A673 (cell line): ENCODE results near the gene LAMA3. TPM values are rescaled to one million over a fixed set of nuclear protein-coding genes. Genes with fewer than 3 reads are reported as not detected.

Experiments used
- BruUV-seq: library from RNA; stranded (reverse); fragments of 400-500 nt; replicated peaks from 2 replicates; lab custom pipeline; 2021; lab: Mats Ljungman, UMichigan
- CTCF ChIA-PET: fragments of 300-600 bp; sonication (Branson Sonifier 250); formaldehyde crosslinking; loops from one replicate; lab custom pipeline; 2022; ENCODE audit warnings: antibody characterized with exemption; lab: Charles Lee
- POLR2A ChIA-PET: fragments of 300-600 bp; sonication (Branson Sonifier 250); formaldehyde crosslinking; loops from one replicate; lab custom pipeline; 2022; ENCODE audit warnings: antibody characterized with exemption; ENCODE audit not compliant: low non-redundant PET; lab: Charles Lee
- DNase-seq: peaks from one replicate; pipeline ENCODE4 v3.0.0-alpha.2; 2015; ENCODE audit warnings: low spot score
- H3K27ac ChIP-seq: fragments of 200-600 bp; sonication (generic); 2 replicates; pipeline ENCODE4 v1.5.1; 2016; ENCODE audit warnings: mixed run types, low read depth, mild to moderate bottlenecking, mixed read lengths, antibody characterized with exemption, low read length; ENCODE audit not compliant: poor library complexity, severe bottlenecking
- H3K27me3 ChIP-seq: fragments of 200-600 bp; sonication (generic); replicated peaks from 2 replicates; pipeline ENCODE4 v1.6.1; 2017; ENCODE audit warnings: mixed run types, low read depth, mild to moderate bottlenecking, mixed read lengths, antibody characterized with exemption, low read length; ENCODE audit not compliant: insufficient read depth, poor library complexity
- H3K36me3 ChIP-seq: fragments of 200-600 bp; sonication (generic); 2 replicates; pipeline ENCODE4 v1.6.1; 2016; ENCODE audit warnings: mixed run types, mild to moderate bottlenecking, mixed read lengths, antibody characterized with exemption, low read length; ENCODE audit not compliant: insufficient read depth, poor library complexity, severe bottlenecking
- H3K4me1 ChIP-seq: fragments of 200-600 bp; sonication (generic); 2 replicates; pipeline ENCODE4 v1.6.1; 2017; ENCODE audit warnings: mixed run types, mild to moderate bottlenecking, mixed read lengths, antibody characterized with exemption, low read length; ENCODE audit not compliant: insufficient read depth, poor library complexity, severe bottlenecking
- H3K4me3 ChIP-seq: fragments of 200-600 bp; sonication (generic); 2 replicates; pipeline ENCODE4 v1.5.1; 2016; ENCODE audit warnings: low read depth, mixed run types, mild to moderate bottlenecking, mixed read lengths, low read length; ENCODE audit not compliant: poor library complexity, severe bottlenecking
- H3K9me3 ChIP-seq: fragments of 200-600 bp; sonication (generic); 2 replicates; pipeline ENCODE4 v1.6.1; 2016; ENCODE audit warnings: mixed run types, low read depth, mild to moderate bottlenecking, mixed read lengths, antibody characterized with exemption, low read length; ENCODE audit not compliant: poor library complexity, severe bottlenecking
- EZH2 ChIP-seq: fragments of 200-600 bp; sonication (generic); IDR thresholded peaks from 2 replicates; pipeline ENCODE4 v1.6.1; 2017; ENCODE audit warnings: borderline replicate concordance, low read depth, mild to moderate bottlenecking, mixed read lengths, antibody characterized with exemption, low read length; ENCODE audit not compliant: poor library complexity, severe bottlenecking
- intact Hi-C: fragments of 100-400 bp; cut with micrococcal nuclease; formaldehyde crosslinking; loops from one replicate; pipeline ENCODE4 v1.10.0; 2022; ENCODE audit not compliant: unreplicated experiment
- total RNA-seq: library from RNA; stranded (reverse); gene quantifications from 2 replicates; pipeline ENCODE4 v1.2.3, GENCODE V29; 2021
- TF ChIP-seq, protein P1 (sequence below): fragments of 300-800, 200-600 bp; sonication (generic); conservative IDR thresholded peaks from 2 replicates; pipeline ENCODE4 v1.5.1; 2017; ENCODE audit warnings: low read depth, mild to moderate bottlenecking, antibody characterized with exemption, low read length, moderate library complexity, mixed read lengths

Gene LAMA3
- total RNA-seq, 1 experiment from 2014 or later = 2.7 TPM

DNA sequence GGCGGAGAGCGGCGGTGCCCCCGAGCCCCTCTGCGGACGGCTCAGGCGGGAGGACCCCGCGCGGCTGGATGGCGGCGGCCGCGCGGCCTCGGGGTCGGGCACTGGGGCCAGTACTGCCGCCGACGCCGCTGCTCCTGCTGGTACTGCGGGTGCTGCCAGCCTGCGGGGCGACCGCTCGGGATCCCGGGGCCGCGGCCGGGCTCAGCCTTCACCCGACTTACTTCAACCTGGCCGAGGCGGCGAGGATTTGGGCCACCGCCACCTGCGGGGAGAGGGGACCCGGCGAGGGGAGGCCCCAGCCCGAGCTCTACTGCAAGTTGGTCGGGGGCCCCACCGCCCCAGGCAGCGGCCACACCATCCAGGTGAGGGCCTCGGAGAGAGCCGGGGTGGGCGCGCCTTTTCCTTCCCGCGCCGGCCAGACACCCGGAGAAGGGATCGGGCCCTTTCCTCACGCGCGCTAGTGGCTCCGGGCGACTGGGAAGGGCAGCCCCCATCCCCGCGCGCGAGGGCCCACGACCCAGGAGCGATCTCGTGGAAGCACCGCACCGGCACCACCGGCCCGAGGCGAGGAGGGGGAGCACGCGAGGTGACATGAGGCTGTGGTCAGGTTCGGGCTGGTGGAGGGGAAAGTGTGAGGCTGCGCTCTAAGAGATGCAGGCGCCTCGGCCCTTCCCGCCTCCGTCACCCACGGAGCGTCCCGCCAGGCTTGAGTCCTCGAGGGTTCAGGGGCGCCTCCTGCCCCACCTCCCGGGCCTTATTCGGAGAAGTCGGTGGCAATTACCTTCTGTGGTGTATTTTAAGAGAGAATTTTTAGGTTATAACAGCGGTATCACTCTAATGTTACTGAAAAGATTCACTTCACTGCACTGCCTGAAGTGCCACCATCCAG lies 607 bp downstream of the LAMA3 start:
- H3K9me3 ChIP-seq = no peaks in the 10 kb centered on the region
- no peaks in the 10 kb centered on the region for H3K36me3 ChIP-seq
- peaks cover 6% of the 10 kb centered on the region for H3K27me3 ChIP-seq
- H3K27ac ChIP-seq = no peak overlapping the region
- intact Hi-C loops = loop anchor here (5.0 kb wide), 1 partner anchor 47 kb away; no protein-coding TSS in a partner anchor
- peak overlapping the region; percentile 46 for H3K4me3 ChIP-seq
- no peaks in the 10 kb centered on the region for H3K4me1 ChIP-seq
- BruUV-seq = no TSS peak
- ChIA-PET CTCF (interaction anchor here (0.6 kb wide), 1 partner anchor 14 kb away, joined by 6 read pairs; no protein-coding TSS in a partner anchor), POLR2A (no interaction called here)
- TF ChIP-seq, protein P1, sequence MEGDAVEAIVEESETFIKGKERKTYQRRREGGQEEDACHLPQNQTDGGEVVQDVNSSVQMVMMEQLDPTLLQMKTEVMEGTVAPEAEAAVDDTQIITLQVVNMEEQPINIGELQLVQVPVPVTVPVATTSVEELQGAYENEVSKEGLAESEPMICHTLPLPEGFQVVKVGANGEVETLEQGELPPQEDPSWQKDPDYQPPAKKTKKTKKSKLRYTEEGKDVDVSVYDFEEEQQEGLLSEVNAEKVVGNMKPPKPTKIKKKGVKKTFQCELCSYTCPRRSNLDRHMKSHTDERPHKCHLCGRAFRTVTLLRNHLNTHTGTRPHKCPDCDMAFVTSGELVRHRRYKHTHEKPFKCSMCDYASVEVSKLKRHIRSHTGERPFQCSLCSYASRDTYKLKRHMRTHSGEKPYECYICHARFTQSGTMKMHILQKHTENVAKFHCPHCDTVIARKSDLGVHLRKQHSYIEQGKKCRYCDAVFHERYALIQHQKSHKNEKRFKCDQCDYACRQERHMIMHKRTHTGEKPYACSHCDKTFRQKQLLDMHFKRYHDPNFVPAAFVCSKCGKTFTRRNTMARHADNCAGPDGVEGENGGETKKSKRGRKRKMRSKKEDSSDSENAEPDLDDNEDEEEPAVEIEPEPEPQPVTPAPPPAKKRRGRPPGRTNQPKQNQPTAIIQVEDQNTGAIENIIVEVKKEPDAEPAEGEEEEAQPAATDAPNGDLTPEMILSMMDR = no peak
- no peak for TF ChIP-seq EZH2
- no peak for DNase-seq

DNA sequence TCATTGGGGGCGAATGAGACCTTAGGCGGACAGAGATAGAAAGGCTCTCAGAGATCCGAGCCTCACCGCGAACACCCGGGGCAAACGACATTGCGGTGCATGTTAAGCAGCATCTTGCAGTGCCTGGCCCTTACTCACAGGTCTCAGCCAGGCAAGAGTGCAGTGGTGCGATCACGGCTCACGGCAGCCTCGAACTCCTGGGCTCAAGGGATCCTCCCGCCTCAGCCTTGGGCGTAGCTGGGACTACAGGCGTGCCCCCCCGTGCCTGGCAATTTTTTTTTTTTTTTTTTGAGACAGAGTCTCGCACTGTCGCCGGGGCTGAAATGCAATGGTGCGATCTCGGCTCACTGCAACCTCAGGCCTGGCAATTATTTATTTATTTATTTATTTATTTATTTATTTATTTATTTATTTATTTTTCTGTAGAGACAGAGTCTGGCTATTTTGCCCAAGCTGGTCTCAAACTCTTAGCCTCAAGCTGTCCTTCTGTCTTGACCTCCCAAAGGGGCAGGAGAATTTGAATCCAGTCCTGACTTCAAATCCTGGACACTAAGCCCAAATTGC lies 1.3 kb downstream of the LAMA3 start:
- no peak for TF ChIP-seq EZH2
- TF ChIP-seq, protein P1 = no peak
- BruUV-seq = no TSS peak
- Histone ChIP-seq H3K27me3 (peaks cover 6% of the 10 kb centered on the region), H3K4me3 (peak overlapping the region; percentile 46), H3K4me1 (no peaks in the 10 kb centered on the region), H3K9me3 (no peaks in the 10 kb centered on the region), H3K36me3 (no peaks in the 10 kb centered on the region), H3K27ac (no peak overlapping the region)
- intact Hi-C loops = no loop called here
- DNase-seq = no peak
- ChIA-PET POLR2A (no interaction called here), CTCF (interaction anchor here (0.6 kb wide), 1 partner anchor 13 kb away, joined by 6 read pairs; no protein-coding TSS in a partner anchor)

DNA sequence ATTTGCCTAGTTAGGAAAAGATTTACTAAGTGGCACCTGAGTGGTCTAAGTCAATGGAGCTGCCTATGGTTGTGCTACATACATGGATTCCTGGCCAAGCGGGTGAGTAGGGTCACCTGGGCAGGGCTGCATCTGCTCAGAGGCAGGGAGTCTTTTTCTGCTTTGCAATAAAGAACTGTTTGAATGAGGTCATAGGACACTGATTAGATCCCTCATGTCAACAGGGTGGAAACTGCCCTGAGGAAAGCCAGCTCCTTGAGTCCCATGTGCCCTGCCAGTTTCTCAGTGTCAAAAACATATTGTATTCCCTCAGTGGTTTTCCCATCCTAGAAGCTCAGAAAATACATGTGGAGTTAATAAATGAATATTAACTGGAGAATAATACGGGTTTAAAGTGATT lies 4.6 kb downstream of the LAMA3 start:
- intact Hi-C loops = no loop called here
- Histone ChIP-seq H3K27me3 (peaks cover 6% of the 10 kb centered on the region), H3K9me3 (no peaks in the 10 kb centered on the region), H3K4me1 (no peaks in the 10 kb centered on the region), H3K36me3 (no peaks in the 10 kb centered on the region), H3K4me3 (no peak overlapping the region), H3K27ac (no peak overlapping the region)
- ChIA-PET POLR2A (no interaction called here), CTCF (interaction anchor here (1.6 kb wide), 1 partner anchor 9 kb away, joined by 3 read pairs; no protein-coding TSS in a partner anchor)
- DNase-seq = no peak
- BruUV-seq = no TSS peak
- no peak for TF ChIP-seq EZH2
- TF ChIP-seq, protein P1 = no peak
